CD14-positive monocyte (primary cell): Measurements from ENCODE around the gene SIX3. TPM values are rescaled to one million over a fixed set of nuclear protein-coding genes. Genes with fewer than 3 reads are reported as not detected.

Experiments used
- DNase-seq, 3 donors: peaks; one replicate each; pipeline ENCODE4 v3.0.0-alpha.2; 2011 to 2022
- H2AFZ ChIP-seq: 2 replicates; pipeline ENCODE4 v1.6.0; 2012; ENCODE audit warnings: mild to moderate bottlenecking, low read depth, low read length, inconsistent platforms; ENCODE audit not compliant: insufficient read depth, poor library complexity, severe bottlenecking
- H3K27ac ChIP-seq, 2 donors: 1 replicate in 1 of 2; 2 replicates in 1 of 2; pipeline ENCODE4 v1.5.1; 2012 to 2013; ENCODE audit warnings: low read length in 2 of 2, control low read depth in 1 of 2, inconsistent platforms in 1 of 2, low read depth in 1 of 2, mild to moderate bottlenecking in 1 of 2
- H3K27me3 ChIP-seq, 2 donors: one replicate each; pipeline versions ENCODE4 v1.6.0 to v1.6.1; 2011 to 2013; ENCODE audit warnings: low read length in 2 of 2; ENCODE audit not compliant: control insufficient read depth in 2 of 2, insufficient read depth in 2 of 2
- H3K36me3 ChIP-seq, 2 donors: replicated peaks in 1 of 2; 1 replicate in 1 of 2; 2 replicates in 1 of 2; pipeline versions ENCODE4 v1.5.1 to v1.6.1; 2012 to 2013; ENCODE audit warnings: low read length in 2 of 2, control low read depth in 1 of 2, inconsistent platforms in 1 of 2, mild to moderate bottlenecking in 1 of 2; ENCODE audit not compliant: insufficient read depth in 2 of 2, control insufficient read depth in 1 of 2
- H3K4me1 ChIP-seq, 2 donors: 1 replicate in 1 of 2; 2 replicates in 1 of 2; pipeline versions ENCODE4 v1.5.1 to v1.6.1; 2012 to 2013; ENCODE audit warnings: low read length in 2 of 2, control low read depth in 1 of 2, inconsistent platforms in 1 of 2, mild to moderate bottlenecking in 1 of 2, moderate library complexity in 1 of 2; ENCODE audit not compliant: insufficient read depth in 2 of 2, control insufficient read depth in 1 of 2
- H3K4me2 ChIP-seq: replicated peaks from 2 replicates; pipeline ENCODE3; 2012; ENCODE audit warnings: low read length, moderate library complexity, mild to moderate bottlenecking; ENCODE audit not compliant: poor library complexity, severe bottlenecking; ENCODE audit errors: extremely low read depth
- H3K4me3 ChIP-seq, 3 experiments: fragments of 200-600 bp in 1 of 3; sonication (generic) in 1 of 3; replicated peaks in 1 of 3; 1 replicate in 2 of 3; 2 replicates in 1 of 3; pipeline ENCODE4 v1.5.1; 2011 to 2013; ENCODE audit warnings: low read length in 3 of 3, mild to moderate bottlenecking in 3 of 3, control low read depth in 2 of 3, low read depth in 2 of 3, inconsistent platforms in 1 of 3, moderate library complexity in 1 of 3
- H3K79me2 ChIP-seq: 2 replicates; pipeline ENCODE4 v1.6.0; 2012; ENCODE audit warnings: mild to moderate bottlenecking, control low read depth, inconsistent platforms, low read length, moderate library complexity; ENCODE audit not compliant: insufficient read depth
- H3K9ac ChIP-seq: 2 replicates; pipeline ENCODE4 v1.6.0; 2017; ENCODE audit warnings: low read length, mild to moderate bottlenecking; ENCODE audit not compliant: insufficient read depth, poor library complexity, severe bottlenecking
- H3K9me3 ChIP-seq, 2 donors: replicated peaks in 1 of 2; 1 replicate in 1 of 2; 2 replicates in 1 of 2; pipeline versions ENCODE4 v1.5.1 to v1.6.1; 2012 to 2013; ENCODE audit warnings: low read length in 2 of 2, control low read depth in 1 of 2; ENCODE audit not compliant: control insufficient read depth in 1 of 2, insufficient read depth in 1 of 2
- H4K20me1 ChIP-seq: 2 replicates; pipeline ENCODE4 v1.6.0; 2012; ENCODE audit warnings: mild to moderate bottlenecking, low read length, control low read depth, moderate library complexity; ENCODE audit not compliant: insufficient read depth
- H3K27ac Mint-ChIP-seq, 7 donors: one replicate each; pipeline ENCODE4 v1.8.0; 2020; ENCODE audit warnings: mild to moderate bottlenecking in 7 of 7, mixed read lengths in 7 of 7, moderate library complexity in 6 of 7, inconsistent platforms in 2 of 7
- H3K27me3 Mint-ChIP-seq, 3 donors: one replicate each; pipeline ENCODE4 v1.8.0; 2021 to 2022; ENCODE audit warnings: low read depth in 3 of 3, mild to moderate bottlenecking in 3 of 3, mixed read lengths in 3 of 3, moderate library complexity in 3 of 3, inconsistent platforms in 1 of 3
- H3K36me3 Mint-ChIP-seq, 2 donors: one replicate each; pipeline ENCODE4 v1.8.0; 2020; ENCODE audit warnings: mixed read lengths in 2 of 2, inconsistent platforms in 1 of 2, mild to moderate bottlenecking in 1 of 2
- H3K4me1 Mint-ChIP-seq: one replicate; pipeline ENCODE4 v1.8.0; 2020; ENCODE audit warnings: mild to moderate bottlenecking, mixed read lengths
- H3K4me3 Mint-ChIP-seq, 2 donors: one replicate each; pipeline ENCODE4 v1.8.0; 2020; ENCODE audit warnings: mild to moderate bottlenecking in 2 of 2, mixed read lengths in 2 of 2, moderate library complexity in 1 of 2
- H3K9me3 Mint-ChIP-seq, 7 donors: one replicate each; pipeline ENCODE4 v1.8.0; 2020 to 2022; ENCODE audit warnings: mixed read lengths in 7 of 7, mild to moderate bottlenecking in 6 of 7, moderate library complexity in 6 of 7, inconsistent platforms in 2 of 7
- CTCF ChIP-seq: fragments of 200-600 bp; IDR thresholded peaks from one replicate; pipeline ENCODE4 v1.8.0; 2022; ENCODE audit warnings: antibody characterized with exemption, mild to moderate bottlenecking
- WGBS: methylation state at CpG from one replicate; pipeline ENCODE4 v1.1.5; 2013; ENCODE audit warnings: missing lambda C conversion rate; ENCODE audit not compliant: insufficient coverage; 5-methylcytosine and 5-hydroxymethylcytosine counted together
- intact Hi-C, 2 donors: fragments of 100-400 bp; cut with micrococcal nuclease; formaldehyde crosslinking; loops; one replicate each; pipeline versions ENCODE4 v1.15.0 to v1.15.1; 2023
- polyA plus RNA-seq, 3 donors: library from polyadenylated mRNA; depleted of rRNA in 1 of 3; unstranded in 2 of 3; stranded (reverse) in 1 of 3; fragments of 300-500 nt in 2 of 3; fragments of >200 nt in 1 of 3; fragmentation: Illumina TruSeq in 2 of 3; gene quantifications; 1 replicate in 2 of 3; 2 replicates in 1 of 3; pipeline ENCODE4 v1.2.3, GENCODE V29; 2012 to 2021

SIX3 gene
- polyA plus RNA-seq, 3 donors = not detected

GRCh38 chr2:44953499-44953883 is 12.0 kb downstream of the SIX3 start:
- H3K36me3 ChIP-seq = no peaks in the 10 kb centered on the region
- peaks cover 9 to 22% of the 10 kb centered on the region in 2 donors for H3K4me1 ChIP-seq
- Mint-ChIP-seq H3K27me3 (peaks cover 81 to 95% (median 86%) of the 10 kb centered on the region in 3 donors), H3K27ac (no peak overlapping the region), H3K36me3 (peaks cover 0 to 3% of the 10 kb centered on the region in 2 donors), H3K9me3 (peaks cover 0 to 20% (median 3%) of the 10 kb centered on the region in 7 donors), H3K4me3 (peak overlapping the region in 1 of 2 donors; percentile 70), H3K4me1 (peaks cover 21% of the 10 kb centered on the region)
- no peaks in the 10 kb centered on the region for H4K20me1 ChIP-seq
- WGBS = 14% methylated on average over 4 of the region's 8 CpGs
- peaks cover 59 to 92% of the 10 kb centered on the region in 2 donors for H3K27me3 ChIP-seq
- no peak for TF ChIP-seq CTCF
- no peak overlapping the region for H3K27ac ChIP-seq
- H3K79me2 ChIP-seq = no peaks in the 10 kb centered on the region
- DNase-seq = no peak
- no peak overlapping the region for H3K4me2 ChIP-seq
- no peak overlapping the region for H3K9ac ChIP-seq
- H3K4me3 ChIP-seq = no peak overlapping the region
- no peak overlapping the region for H2AFZ ChIP-seq
- H3K9me3 ChIP-seq = peaks cover 0 to 40% of the 10 kb centered on the region in 2 donors
- intact Hi-C loops = loop anchor here (5.0 to 10.0 kb wide), 3 partner anchors 559 to 709 kb away; no protein-coding TSS in a partner anchor

- WGBS = 9% methylated on average over 24 of the region's 25 CpGs
- H3K27ac ChIP-seq = no peak overlapping the region
Measured at GRCh38 chr2:44954447-44954888, 13.0 kb downstream of the SIX3 start.

More at GRCh38 chr2:44954447-44954888, 13.0 kb downstream of the SIX3 start:
- intact Hi-C loops = loop anchor here (2.0 to 10.0 kb wide), 4 partner anchors 560 to 910 kb away; no protein-coding TSS in a partner anchor
- peaks cover 53 to 83% of the 10 kb centered on the region in 2 donors for H3K27me3 ChIP-seq
- no peak overlapping the region for H3K4me2 ChIP-seq
- peaks cover 9 to 22% of the 10 kb centered on the region in 2 donors for H3K4me1 ChIP-seq
- no peak for TF ChIP-seq CTCF
- H3K36me3 ChIP-seq = no peaks in the 10 kb centered on the region
- peak overlapping the region in 1 of 2 donors; percentile 70 for H3K4me3 Mint-ChIP-seq
- H3K36me3 Mint-ChIP-seq = no peaks in the 10 kb centered on the region
- no peaks in the 10 kb centered on the region for H4K20me1 ChIP-seq
- no peak overlapping the region for H3K27ac Mint-ChIP-seq
- DNase-seq = no peak
- H3K4me1 Mint-ChIP-seq = peaks cover 21% of the 10 kb centered on the region
- H3K9ac ChIP-seq = no peak overlapping the region
- H3K79me2 ChIP-seq = no peaks in the 10 kb centered on the region
- no peak overlapping the region for H2AFZ ChIP-seq
- H3K9me3 Mint-ChIP-seq = peaks cover 0 to 16% (median 3%) of the 10 kb centered on the region in 7 donors
- peaks cover 75 to 90% (median 80%) of the 10 kb centered on the region in 3 donors for H3K27me3 Mint-ChIP-seq
- no peak overlapping the region for H3K4me3 ChIP-seq
- H3K9me3 ChIP-seq = peaks cover 0 to 40% of the 10 kb centered on the region in 2 donors
